Esophagus squamous epithelium (tissue), 4 donors: ENCODE measurements around the gene EIF3I.

Source experiments
- CTCF ChIP-seq, 6 experiments: fragments of 450-650 bp in 4 of 6; fragments of 200-600 bp in 2 of 6; sonication (generic) in 2 of 6; IDR thresholded peaks; one replicate each; pipeline ENCODE4 v1.5.1; 2016 to 2019; ENCODE audit warnings: antibody characterized with exemption in 6 of 6, mild to moderate bottlenecking in 4 of 6, moderate library complexity in 4 of 6
- POLR2A ChIP-seq, 4 donors: fragments of 450-650 bp; IDR thresholded peaks; one replicate each; pipeline ENCODE4 v1.6.1; 2017; ENCODE audit warnings: antibody characterized with exemption in 4 of 4, mild to moderate bottlenecking in 4 of 4, moderate library complexity in 3 of 4

- TF ChIP-seq CTCF (IDR thresholded peaks at IDR 0.05) (no peak), POLR2A (IDR thresholded peaks at IDR 0.05) (no peak)
Measured at GRCh38 chr1:32263744-32264143, 41.5 kb downstream of the EIF3I start.
